Naive thymus-derived CD4-positive, alpha-beta T cell (primary cell): ENCODE data around the gene ZNF827. TPM values are rescaled to one million over a fixed set of nuclear protein-coding genes. Genes with fewer than 3 reads are reported as not detected.

ENCODE experiments used
- ATAC-seq: fragments of 150-1000 bp; cut with Tn5 transposase; 2 replicates; pipeline ENCODE4 v1.10.0; 2021; ENCODE audit warnings: mild to moderate bottlenecking, moderate library complexity
- CTCF ChIA-PET: fragments of 350-600 bp; sonication (Branson Sonifier 250); formaldehyde crosslinking; loops from one replicate; lab custom pipeline; 2021; ENCODE audit warnings: antibody characterized with exemption; lab: Charles Lee
- POLR2A ChIA-PET: fragments of 350-600 bp; sonication (Branson Sonifier 250); formaldehyde crosslinking; loops from one replicate; lab custom pipeline; 2021; ENCODE audit warnings: antibody characterized with exemption, inconsistent platforms; lab: Charles Lee
- DNase-seq, 9 donors: peaks; one replicate each; pipeline versions ENCODE4 v3.0.0 to v3.0.0-alpha.2; 2020 to 2022; ENCODE audit warnings: mixed read lengths in 1 of 9
- H3K27ac ChIP-seq: one replicate; pipeline ENCODE4 v1.7.0; 2013; ENCODE audit warnings: mild to moderate bottlenecking, low read depth, low read length, moderate library complexity
- H3K27me3 ChIP-seq, 2 donors: one replicate each; pipeline ENCODE4 v1.7.0; 2013; ENCODE audit warnings: low read length in 2 of 2, mild to moderate bottlenecking in 2 of 2, moderate library complexity in 2 of 2; ENCODE audit not compliant: control insufficient read depth in 2 of 2, insufficient read depth in 2 of 2
- H3K36me3 ChIP-seq, 3 experiments: 1 replicate in 2 of 3; 2 replicates in 1 of 3; pipeline ENCODE4 v1.7.0; 2013; ENCODE audit warnings: low read length in 3 of 3, mild to moderate bottlenecking in 3 of 3, moderate library complexity in 1 of 3; ENCODE audit not compliant: insufficient read depth in 3 of 3, control insufficient read depth in 2 of 3
- H3K4me1 ChIP-seq, 2 donors: one replicate each; pipeline ENCODE4 v1.7.0; 2013; ENCODE audit warnings: low read length in 2 of 2, mild to moderate bottlenecking in 2 of 2, moderate library complexity in 1 of 2; ENCODE audit not compliant: control insufficient read depth in 2 of 2, insufficient read depth in 2 of 2
- H3K4me3 ChIP-seq: 2 replicates; pipeline ENCODE4 v1.7.0; 2013; ENCODE audit warnings: mild to moderate bottlenecking, low read length
- H3K9me3 ChIP-seq, 3 experiments: 1 replicate in 2 of 3; 2 replicates in 1 of 3; pipeline ENCODE4 v1.7.0; 2013; ENCODE audit warnings: low read length in 3 of 3; ENCODE audit not compliant: control insufficient read depth in 2 of 3
- H3K27ac Mint-ChIP-seq, 9 donors: one replicate each; pipeline ENCODE4 v1.8.0; 2020 to 2022; ENCODE audit warnings: mixed read lengths in 9 of 9, mild to moderate bottlenecking in 8 of 9, moderate library complexity in 5 of 9, inconsistent platforms in 2 of 9
- H3K27me3 Mint-ChIP-seq, 5 donors: one replicate each; pipeline ENCODE4 v1.8.0; 2021 to 2022; ENCODE audit warnings: mixed read lengths in 5 of 5, mild to moderate bottlenecking in 1 of 5
- H3K36me3 Mint-ChIP-seq, 5 donors: one replicate each; pipeline ENCODE4 v1.8.0; 2020 to 2022; ENCODE audit warnings: mixed read lengths in 5 of 5, mild to moderate bottlenecking in 3 of 5, inconsistent platforms in 1 of 5
- H3K4me1 Mint-ChIP-seq, 7 donors: one replicate each; pipeline ENCODE4 v1.8.0; 2020 to 2022; ENCODE audit warnings: mixed read lengths in 7 of 7, mild to moderate bottlenecking in 3 of 7, inconsistent platforms in 1 of 7
- H3K4me3 Mint-ChIP-seq, 10 donors: one replicate each; pipeline ENCODE4 v1.8.0; 2020 to 2022; ENCODE audit warnings: mild to moderate bottlenecking in 10 of 10, mixed read lengths in 10 of 10, moderate library complexity in 6 of 10, inconsistent platforms in 2 of 10
- H3K9me3 Mint-ChIP-seq, 11 donors: one replicate each; pipeline ENCODE4 v1.8.0; 2020 to 2022; ENCODE audit warnings: mixed read lengths in 11 of 11, mild to moderate bottlenecking in 4 of 11, inconsistent platforms in 1 of 11, moderate library complexity in 1 of 11
- intact Hi-C, 2 donors: fragments of 100-400 bp; cut with micrococcal nuclease; formaldehyde crosslinking; loops; one replicate each; pipeline ENCODE4 v1.15.1; 2023
- polyA plus RNA-seq, 2 donors: library from polyadenylated mRNA; unstranded; fragments of 300-500 nt; fragmentation: Illumina TruSeq; gene quantifications; one replicate each; pipeline ENCODE4 v1.2.3, GENCODE V29; 2021
- total RNA-seq, 6 experiments: library from RNA in 5 of 6; stranded (reverse) in 5 of 6; gene quantifications; 1 replicate in 5 of 6; 2 replicates in 1 of 6; pipeline ENCODE4 v1.2.3 and lab custom pipeline; 2021 to 2026

Gene ZNF827
- total and polyA plus RNA-seq, 7 experiments from 2014 or later: 2.3 to 32.2 (median 21.7) TPM

- Histone ChIP-seq H3K27ac (no peak overlapping the region), H3K4me1 (peaks cover 0 to 4% of the 10 kb centered on the region in 2 donors), H3K9me3 (no peaks in the 10 kb centered on the region), H3K36me3 (no peaks in the 10 kb centered on the region), H3K27me3 (no peaks in the 10 kb centered on the region), H3K4me3 (no peak overlapping the region)
- CTCF ChIA-PET: no interaction called here
- DNase-seq: no peak
- H3K27ac Mint-ChIP-seq: peak overlapping the region in 2 of 9 donors; percentile 0 to 12
- peaks cover 6 to 28% (median 21%) of the 10 kb centered on the region in 5 donors for H3K36me3 Mint-ChIP-seq
- H3K9me3 Mint-ChIP-seq: peaks cover 0 to 18% (median 4%) of the 10 kb centered on the region in 11 donors
- no peak for ATAC-seq
- H3K4me3 Mint-ChIP-seq: no peak overlapping the region
- POLR2A ChIA-PET: no interaction called here
- no peaks in the 10 kb centered on the region for H3K27me3 Mint-ChIP-seq
- peaks cover 14 to 39% (median 20%) of the 10 kb centered on the region in 7 donors for H3K4me1 Mint-ChIP-seq
- intact Hi-C loops: loop anchor here in 1 of 2 donors (10.0 kb wide), 1 partner anchor 595 kb away; the partner anchor contains the start of gene SLC10A7
Measured at GRCh38 chr4:145929415-145930178, 9.0 kb downstream of the ZNF827 start.

GRCh38 chr4:145928748-145929147, 9.9 kb downstream of the ZNF827 start:
- H3K4me1 ChIP-seq: no peaks in the 10 kb centered on the region
- no peaks in the 10 kb centered on the region for H3K36me3 ChIP-seq
- Mint-ChIP-seq H3K4me1 (peaks cover 14 to 36% (median 18%) of the 10 kb centered on the region in 7 donors), H3K27me3 (no peaks in the 10 kb centered on the region), H3K36me3 (peaks cover 6 to 32% (median 22%) of the 10 kb centered on the region in 5 donors), H3K4me3 (no peak overlapping the region), H3K27ac (no peak overlapping the region), H3K9me3 (peaks cover 0 to 22% (median 4%) of the 10 kb centered on the region in 11 donors)
- no peak overlapping the region for H3K27ac ChIP-seq
- ChIA-PET CTCF (no interaction called here), POLR2A (interaction anchor here (1.8 kb wide), 1 partner anchor 10 kb away, joined by 4 read pairs; the partner anchor contains the start of gene ZNF827)
- no peak for ATAC-seq
- no peak overlapping the region for H3K4me3 ChIP-seq
- no peaks in the 10 kb centered on the region for H3K9me3 ChIP-seq
- intact Hi-C loops: no loop called here
- H3K27me3 ChIP-seq: no peaks in the 10 kb centered on the region
- DNase-seq: no peak

- Mint-ChIP-seq H3K27me3 (no peaks in the 10 kb centered on the region), H3K4me3 (no peak overlapping the region), H3K27ac (peak overlapping the region in 1 of 9 donors; percentile 41), H3K4me1 (peaks cover 9 to 28% (median 17%) of the 10 kb centered on the region in 7 donors), H3K36me3 (peaks cover 6 to 28% (median 22%) of the 10 kb centered on the region in 5 donors), H3K9me3 (peaks cover 0 to 22% (median 4%) of the 10 kb centered on the region in 11 donors)
- Histone ChIP-seq H3K36me3 (no peaks in the 10 kb centered on the region), H3K27me3 (no peaks in the 10 kb centered on the region), H3K27ac (no peak overlapping the region), H3K4me3 (no peak overlapping the region), H3K4me1 (no peaks in the 10 kb centered on the region), H3K9me3 (no peaks in the 10 kb centered on the region)
- ChIA-PET POLR2A (interaction anchor here (1.3 to 1.8 kb wide), 2 partner anchors 12 to 29 kb away, joined by 4 read pairs; partner anchors contain the start of gene ZNF827), CTCF (no interaction called here)
- ATAC-seq (no peak), DNase-seq (no peak)
- intact Hi-C loops: no loop called here
Measured at GRCh38 chr4:145927030-145927429, 11.6 kb downstream of the ZNF827 start.

GRCh38 chr4:145921231-145921630, 17.4 kb downstream of the ZNF827 start:
- H3K27ac Mint-ChIP-seq: no peak overlapping the region
- H3K27me3 Mint-ChIP-seq: no peaks in the 10 kb centered on the region
- Histone ChIP-seq H3K36me3 (no peaks in the 10 kb centered on the region), H3K4me1 (no peaks in the 10 kb centered on the region), H3K9me3 (no peaks in the 10 kb centered on the region), H3K27ac (no peak overlapping the region), H3K4me3 (no peak overlapping the region), H3K27me3 (no peaks in the 10 kb centered on the region)
- no peak overlapping the region for H3K4me3 Mint-ChIP-seq
- intact Hi-C loops: no loop called here
- H3K36me3 Mint-ChIP-seq: peaks cover 4 to 40% (median 28%) of the 10 kb centered on the region in 5 donors
- peaks cover 0 to 19% (median 4%) of the 10 kb centered on the region in 11 donors for H3K9me3 Mint-ChIP-seq
- ATAC-seq (no peak), DNase-seq (no peak)
- POLR2A ChIA-PET: no interaction called here
- peaks cover 11 to 35% (median 24%) of the 10 kb centered on the region in 7 donors for H3K4me1 Mint-ChIP-seq
- CTCF ChIA-PET: no interaction called here

DNA sequence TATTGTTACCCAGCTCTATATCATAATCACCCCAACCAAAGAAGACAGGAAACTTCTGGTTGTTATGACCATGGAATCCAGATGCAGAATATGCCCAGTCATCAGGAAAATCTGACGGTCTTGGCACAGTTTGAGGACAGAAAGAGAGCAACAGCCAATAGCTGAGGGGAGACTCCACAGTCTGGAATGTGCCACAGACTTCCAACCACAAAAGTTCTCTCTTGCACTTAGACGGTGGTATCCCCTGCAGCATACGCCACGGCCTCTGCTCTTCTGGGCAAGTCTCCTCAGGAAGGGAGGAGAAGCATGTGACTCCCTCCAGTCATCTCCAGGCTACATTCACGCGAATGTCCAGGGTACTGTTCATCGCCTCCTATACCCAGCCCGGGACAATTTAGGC, 18.4 kb downstream of the ZNF827 start:
- no peaks in the 10 kb centered on the region for H3K9me3 ChIP-seq
- Mint-ChIP-seq H3K9me3 (peaks cover 0 to 9% (median 3%) of the 10 kb centered on the region in 11 donors), H3K27ac (no peak overlapping the region), H3K36me3 (peaks cover 0 to 35% (median 25%) of the 10 kb centered on the region in 5 donors), H3K4me1 (peaks cover 11 to 35% (median 28%) of the 10 kb centered on the region in 7 donors), H3K4me3 (no peak overlapping the region), H3K27me3 (no peaks in the 10 kb centered on the region)
- H3K36me3 ChIP-seq: no peaks in the 10 kb centered on the region
- H3K27me3 ChIP-seq: no peaks in the 10 kb centered on the region
- intact Hi-C loops: no loop called here
- H3K27ac ChIP-seq: no peak overlapping the region
- no peak for ATAC-seq
- H3K4me3 ChIP-seq: no peak overlapping the region
- ChIA-PET POLR2A (interaction anchor here (0.7 kb wide), 1 partner anchor 8 kb away, joined by 3 read pairs; no protein-coding TSS in a partner anchor), CTCF (no interaction called here)
- DNase-seq: no peak
- H3K4me1 ChIP-seq: no peaks in the 10 kb centered on the region

GRCh38 chr4:145912376-145912775, 26.2 kb downstream of the ZNF827 start:
- no peaks in the 10 kb centered on the region for H3K36me3 ChIP-seq
- DNase-seq (no peak), ATAC-seq (no peak)
- ChIA-PET CTCF (no interaction called here), POLR2A (interaction anchor here (0.7 kb wide), 1 partner anchor 8 kb away, joined by 3 read pairs; no protein-coding TSS in a partner anchor)
- intact Hi-C loops: no loop called here
- no peak overlapping the region for H3K4me3 Mint-ChIP-seq
- peaks cover 0 to 19% (median 9%) of the 10 kb centered on the region in 5 donors for H3K36me3 Mint-ChIP-seq
- H3K9me3 Mint-ChIP-seq: peaks cover 0 to 2% (median 0%) of the 10 kb centered on the region in 11 donors
- no peak overlapping the region for H3K27ac ChIP-seq
- H3K27me3 Mint-ChIP-seq: no peaks in the 10 kb centered on the region
- H3K9me3 ChIP-seq: no peaks in the 10 kb centered on the region
- no peak overlapping the region for H3K4me3 ChIP-seq
- H3K4me1 ChIP-seq: no peaks in the 10 kb centered on the region
- H3K4me1 Mint-ChIP-seq: peaks cover 6 to 49% (median 30%) of the 10 kb centered on the region in 7 donors
- H3K27me3 ChIP-seq: no peaks in the 10 kb centered on the region
- no peak overlapping the region for H3K27ac Mint-ChIP-seq
